Measurements from ENCODE around the gene RNFT2. TPM values are rescaled to one million over a fixed set of nuclear protein-coding genes. Genes with fewer than 3 reads are reported as not detected.

Gene RNFT2
- total RNA-seq, 2 experiments from 2014 or later: 10.7 to 11.6 TPM

DNA sequence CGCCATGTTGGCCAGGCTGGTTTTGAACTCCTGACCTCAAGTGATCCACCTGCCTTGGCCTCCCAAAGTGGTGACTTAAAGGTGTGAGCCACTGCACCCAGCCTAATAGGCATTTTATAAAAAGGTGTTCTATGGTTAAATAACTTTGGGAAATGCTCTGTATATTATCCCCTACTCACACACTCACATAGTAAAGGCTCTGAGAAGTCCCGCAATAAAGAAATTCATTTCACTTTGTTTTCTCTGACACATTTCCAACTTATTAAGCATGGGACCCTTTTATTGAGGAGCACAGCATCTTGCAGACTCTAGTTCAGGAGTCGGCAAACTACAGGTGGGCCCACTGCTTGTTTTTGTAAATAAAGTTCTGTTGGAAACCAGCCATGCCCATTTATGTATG, 63.9 kb downstream of the RNFT2 start:
- intact Hi-C loops (cut with micrococcal nuclease): no loop called here
- no peak for DNase-seq
- Mint-ChIP-seq H3K4me3 (no peak overlapping the region), H3K27me3 (no peaks in the 10 kb centered on the region), H3K4me1 (ENCODE audit: low read depth) (no peaks in the 10 kb centered on the region), H3K9me3 (peaks cover 12% of the 10 kb centered on the region), H3K36me3 (ENCODE audit: low read depth) (peaks cover 19% of the 10 kb centered on the region), H3K27ac (no peak overlapping the region)
- POLR2A ChIA-PET: no interaction called here
- CTCF ChIA-PET: no interaction called here
- TF ChIP-seq CTCF (IDR thresholded peaks at IDR 0.05): no peak
- no peak for ATAC-seq

GRCh38 chr12:116803013-116803736, 65.1 kb downstream of the RNFT2 start:
- no peaks in the 10 kb centered on the region for H3K27me3 Mint-ChIP-seq
- ChIA-PET POLR2A (no interaction called here), CTCF (no interaction called here)
- H3K4me1 Mint-ChIP-seq (ENCODE audit: low read depth): no peaks in the 10 kb centered on the region
- intact Hi-C loops (cut with micrococcal nuclease): no loop called here
- H3K4me3 Mint-ChIP-seq: no peak overlapping the region
- H3K27ac Mint-ChIP-seq: no peak overlapping the region
- H3K36me3 Mint-ChIP-seq (ENCODE audit: low read depth): peaks cover 14% of the 10 kb centered on the region
- DNase-seq (no peak), ATAC-seq (no peak)
- peaks cover 6% of the 10 kb centered on the region for H3K9me3 Mint-ChIP-seq
- no peak for TF ChIP-seq CTCF (IDR thresholded peaks at IDR 0.05)

DNA sequence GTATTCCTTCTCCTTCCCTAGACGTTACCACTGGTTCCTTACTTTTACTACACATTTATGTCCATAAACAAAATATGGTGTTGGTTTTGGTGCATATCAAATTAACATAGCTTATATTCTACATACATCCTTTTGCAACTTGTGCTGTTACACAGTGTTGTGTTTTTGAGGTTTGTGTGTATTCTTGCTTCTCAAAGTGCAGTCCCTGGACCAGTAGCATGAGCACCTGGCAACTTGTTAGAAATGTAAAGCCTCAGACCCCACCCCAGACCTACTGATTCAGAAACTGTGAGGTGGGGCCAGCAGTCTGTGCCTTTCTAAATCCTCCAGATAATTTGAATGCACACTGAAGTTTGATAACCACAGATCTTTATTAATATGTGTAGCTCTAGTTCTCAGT, 65.9 kb downstream of the RNFT2 start:
- no peak overlapping the region for H3K27ac Mint-ChIP-seq
- DNase-seq: no peak
- peaks cover 10% of the 10 kb centered on the region for H3K36me3 Mint-ChIP-seq (ENCODE audit: low read depth)
- POLR2A ChIA-PET: no interaction called here
- ATAC-seq: no peak
- CTCF ChIA-PET: no interaction called here
- no peaks in the 10 kb centered on the region for H3K27me3 Mint-ChIP-seq
- intact Hi-C loops (cut with micrococcal nuclease): no loop called here
- peaks cover 6% of the 10 kb centered on the region for H3K9me3 Mint-ChIP-seq
- H3K4me3 Mint-ChIP-seq: no peak overlapping the region
- no peak for TF ChIP-seq CTCF (IDR thresholded peaks at IDR 0.05)
- H3K4me1 Mint-ChIP-seq (ENCODE audit: low read depth): no peaks in the 10 kb centered on the region

- ChIA-PET CTCF (interaction anchor here (0.9 to 1.5 kb wide), 2 partner anchors 47 to 98 kb away, joined by 3 read pairs; no protein-coding TSS in a partner anchor), POLR2A (interaction anchor here (0.6 kb wide), 1 partner anchor 37 kb away, joined by 3 read pairs; no protein-coding TSS in a partner anchor)
- ATAC-seq (no peak), DNase-seq (no peak)
- H3K4me1 Mint-ChIP-seq (ENCODE audit: low read depth): no peaks in the 10 kb centered on the region
- H3K27me3 Mint-ChIP-seq: no peaks in the 10 kb centered on the region
- TF ChIP-seq CTCF (IDR thresholded peaks at IDR 0.05): no peak
- no peak overlapping the region for H3K27ac Mint-ChIP-seq
- no peak overlapping the region for H3K4me3 Mint-ChIP-seq
- H3K36me3 Mint-ChIP-seq (ENCODE audit: low read depth): no peaks in the 10 kb centered on the region
- intact Hi-C loops (cut with micrococcal nuclease): no loop called here
- no peaks in the 10 kb centered on the region for H3K9me3 Mint-ChIP-seq
Measured at GRCh38 chr12:116806845-116807440, 68.8 kb downstream of the RNFT2 start.

GRCh38 chr12:116807546-116807945, 69.4 kb downstream of the RNFT2 start:
- no peak for ATAC-seq
- Mint-ChIP-seq H3K4me3 (no peak overlapping the region), H3K27ac (no peak overlapping the region), H3K36me3 (ENCODE audit: low read depth) (no peaks in the 10 kb centered on the region), H3K27me3 (no peaks in the 10 kb centered on the region), H3K9me3 (no peaks in the 10 kb centered on the region), H3K4me1 (ENCODE audit: low read depth) (no peaks in the 10 kb centered on the region)
- TF ChIP-seq CTCF (IDR thresholded peaks at IDR 0.05): no peak
- ChIA-PET POLR2A (no interaction called here), CTCF (interaction anchor here (0.9 kb wide), 1 partner anchor 48 kb away, joined by 3 read pairs; no protein-coding TSS in a partner anchor)
- no peak for DNase-seq
- intact Hi-C loops (cut with micrococcal nuclease): no loop called here
